HepG2 (cell line): Measurements from ENCODE around the gene TUBG1. TPM values are rescaled to one million over a fixed set of nuclear protein-coding genes. Genes with fewer than 3 reads are reported as not detected.
A peak's percentile ranks its signal among the peaks of the same experiment; 100 is the strongest.

ENCODE experiments used
- CENPX ChIP-seq: sonication (generic); formaldehyde crosslinking; IDR thresholded peaks from 2 replicates; pipeline ENCODE4 v1.9.0; 2021; ENCODE audit warnings: mild to moderate bottlenecking, missing genetic modification reagents, moderate library complexity
- ELF1 ChIP-seq: sonication (generic); formaldehyde crosslinking; IDR thresholded peaks from 2 replicates; pipeline ENCODE4 v1.4.0; 2020; ENCODE audit warnings: missing genetic modification reagents
- MED1 ChIP-seq: sonication (generic); formaldehyde crosslinking; IDR thresholded peaks from 2 replicates; pipeline ENCODE4 v1.4.0; 2020; ENCODE audit warnings: missing genetic modification reagents
- PRDM4 ChIP-seq: sonication (generic); formaldehyde crosslinking; IDR thresholded peaks from 2 replicates; pipeline ENCODE4 v1.9.0; 2021; ENCODE audit warnings: missing genetic modification reagents, borderline replicate concordance
- RBFOX2 ChIP-seq: fragments of 200-400 bp; formaldehyde crosslinking; IDR thresholded peaks from 2 replicates; pipeline ENCODE4 v1.6.1; 2017; ENCODE audit warnings: low read depth, mild to moderate bottlenecking, low read length
- SP1 ChIP-seq, 2 experiments: fragments of 450-650 bp in 1 of 2; sonication (generic) in 1 of 2; formaldehyde crosslinking in 1 of 2; IDR thresholded peaks; 2 replicates each; pipeline versions ENCODE4 v1.4.0 to v1.6.1; 2016 to 2020; ENCODE audit warnings: missing genetic modification reagents in 1 of 2
- YEATS4 ChIP-seq: sonication (generic); formaldehyde crosslinking; IDR thresholded peaks from 2 replicates; pipeline ENCODE4 v1.4.0; 2020; ENCODE audit warnings: missing genetic modification reagents, borderline replicate concordance
- ZBTB20 ChIP-seq: sonication (generic); formaldehyde crosslinking; IDR thresholded peaks from 2 replicates; pipeline ENCODE4 v1.8.1; 2023; ENCODE audit warnings: missing genetic modification reagents, low read depth, mild to moderate bottlenecking, borderline replicate concordance
- ZBTB46 ChIP-seq: sonication (generic); formaldehyde crosslinking; IDR thresholded peaks from 2 replicates; pipeline ENCODE4 v1.4.0; 2020; ENCODE audit warnings: mild to moderate bottlenecking, missing genetic modification reagents, borderline replicate concordance
- ZFP82 ChIP-seq: sonication (generic); formaldehyde crosslinking; IDR thresholded peaks from 2 replicates; pipeline ENCODE4 v1.5.1; 2020; ENCODE audit warnings: mild to moderate bottlenecking, missing genetic modification reagents, borderline replicate concordance
- ZNF121 ChIP-seq: sonication (generic); formaldehyde crosslinking; IDR thresholded peaks from 2 replicates; pipeline ENCODE4 v1.5.0; 2020; ENCODE audit warnings: mild to moderate bottlenecking, missing genetic modification reagents
- ZNF264 ChIP-seq: sonication (generic); formaldehyde crosslinking; IDR thresholded peaks from 2 replicates; pipeline ENCODE4 v1.4.0; 2020; ENCODE audit warnings: missing genetic modification reagents
- ZNF431 ChIP-seq: sonication (generic); formaldehyde crosslinking; IDR thresholded peaks from 2 replicates; pipeline ENCODE4 v1.9.0; 2022; ENCODE audit warnings: missing genetic modification reagents, low read depth, mild to moderate bottlenecking, borderline replicate concordance
- ZNF556 ChIP-seq: sonication (generic); formaldehyde crosslinking; IDR thresholded peaks from 2 replicates; pipeline ENCODE4 v1.4.0; 2020; ENCODE audit warnings: mild to moderate bottlenecking, missing genetic modification reagents, borderline replicate concordance
- polyA plus RNA-seq, 8 experiments: library from polyadenylated mRNA; depleted of rRNA in 3 of 8; stranded (reverse) in 7 of 8; unstranded in 1 of 8; fragments of >200 nt; fragmentation: Illumina TruSeq in 4 of 8; extraction: Trizol in 4 of 8; gene quantifications; 2 replicates each; pipeline versions ENCODE4 v1.2.1 to v1.2.3, GENCODE V29; 2011 to 2016; ENCODE audit warnings: low read depth in 4 of 8, missing spikeins in 1 of 8, mixed read lengths in 1 of 8; ENCODE audit not compliant: insufficient read depth in 1 of 8
- total RNA-seq, 5 experiments: library from RNA; depleted of rRNA; stranded (reverse); fragments of >200 nt; fragmentation: Illumina TruSeq; extraction: Trizol; gene quantifications; 2 replicates each; pipeline ENCODE4 v1.2.3, GENCODE V29; 2016; ENCODE audit warnings: low read depth in 1 of 5
- TF ChIP-seq, protein P1 (sequence below): IDR thresholded peaks from 2 replicates; pipeline ENCODE4 v1.6.1; 2016; ENCODE audit warnings: low read depth
- TF ChIP-seq, protein P2 (sequence below), 2 experiments: sonication (generic) in 1 of 2; formaldehyde crosslinking in 1 of 2; IDR thresholded peaks; 2 replicates each; pipeline versions ENCODE4 v1.6.1 to v1.9.0; 2014 to 2022; ENCODE audit warnings: antibody characterized with exemption in 1 of 2, borderline replicate concordance in 1 of 2, inconsistent platforms in 1 of 2, low read depth in 1 of 2, missing genetic modification reagents in 1 of 2

TUBG1 gene
- total and polyA plus RNA-seq, 2 of the 13 experiments (the other 11 are each of a cell fraction or from before 2014, with no cell fraction given), result 74.1 to 137 TPM

- TF ChIP-seq, protein P1, sequence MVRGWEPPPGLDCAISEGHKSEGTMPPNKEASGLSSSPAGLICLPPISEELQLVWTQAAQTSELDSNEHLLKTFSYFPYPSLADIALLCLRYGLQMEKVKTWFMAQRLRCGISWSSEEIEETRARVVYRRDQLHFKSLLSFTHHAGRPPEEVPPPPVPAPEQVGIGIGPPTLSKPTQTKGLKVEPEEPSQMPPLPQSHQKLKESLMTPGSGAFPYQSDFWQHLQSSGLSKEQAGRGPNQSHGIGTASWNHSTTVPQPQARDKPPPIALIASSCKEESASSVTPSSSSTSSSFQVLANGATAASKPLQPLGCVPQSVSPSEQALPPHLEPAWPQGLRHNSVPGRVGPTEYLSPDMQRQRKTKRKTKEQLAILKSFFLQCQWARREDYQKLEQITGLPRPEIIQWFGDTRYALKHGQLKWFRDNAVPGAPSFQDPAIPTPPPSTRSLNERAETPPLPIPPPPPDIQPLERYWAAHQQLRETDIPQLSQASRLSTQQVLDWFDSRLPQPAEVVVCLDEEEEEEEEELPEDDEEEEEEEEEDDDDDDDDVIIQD (CRISPR knock-in tag), result peak; percentile 57
- no peak for TF ChIP-seq RBFOX2
- no peak for TF ChIP-seq PRDM4
- peak; percentile 21; the same call in 1 of the 2 replicates for TF ChIP-seq ZNF264 (CRISPR knock-in tag)
- no peak; the same call in 1 of the 2 replicates for TF ChIP-seq YEATS4 (CRISPR knock-in tag)
- no peak for TF ChIP-seq ZBTB20
- TF ChIP-seq ELF1 (CRISPR knock-in tag), result peak; percentile 57; the same call in 1 of the 2 replicates
- TF ChIP-seq CENPX, result no peak
- no peak for TF ChIP-seq ZNF556
- TF ChIP-seq ZNF431 (CRISPR knock-in tag), result 0 out of 2 replicates have a peak, but pooled peaks have one; percentile 75
- TF ChIP-seq MED1 (CRISPR knock-in tag), result peak; percentile 93
- no peak for TF ChIP-seq ZBTB46
- TF ChIP-seq ZFP82 (CRISPR knock-in tag), result no peak
- TF ChIP-seq, protein P2, sequence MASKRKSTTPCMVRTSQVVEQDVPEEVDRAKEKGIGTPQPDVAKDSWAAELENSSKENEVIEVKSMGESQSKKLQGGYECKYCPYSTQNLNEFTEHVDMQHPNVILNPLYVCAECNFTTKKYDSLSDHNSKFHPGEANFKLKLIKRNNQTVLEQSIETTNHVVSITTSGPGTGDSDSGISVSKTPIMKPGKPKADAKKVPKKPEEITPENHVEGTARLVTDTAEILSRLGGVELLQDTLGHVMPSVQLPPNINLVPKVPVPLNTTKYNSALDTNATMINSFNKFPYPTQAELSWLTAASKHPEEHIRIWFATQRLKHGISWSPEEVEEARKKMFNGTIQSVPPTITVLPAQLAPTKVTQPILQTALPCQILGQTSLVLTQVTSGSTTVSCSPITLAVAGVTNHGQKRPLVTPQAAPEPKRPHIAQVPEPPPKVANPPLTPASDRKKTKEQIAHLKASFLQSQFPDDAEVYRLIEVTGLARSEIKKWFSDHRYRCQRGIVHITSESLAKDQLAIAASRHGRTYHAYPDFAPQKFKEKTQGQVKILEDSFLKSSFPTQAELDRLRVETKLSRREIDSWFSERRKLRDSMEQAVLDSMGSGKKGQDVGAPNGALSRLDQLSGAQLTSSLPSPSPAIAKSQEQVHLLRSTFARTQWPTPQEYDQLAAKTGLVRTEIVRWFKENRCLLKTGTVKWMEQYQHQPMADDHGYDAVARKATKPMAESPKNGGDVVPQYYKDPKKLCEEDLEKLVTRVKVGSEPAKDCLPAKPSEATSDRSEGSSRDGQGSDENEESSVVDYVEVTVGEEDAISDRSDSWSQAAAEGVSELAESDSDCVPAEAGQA (IDR thresholded peaks at IDR 0.05; ENCODE audit: low read depth), result no peak
- TF ChIP-seq, protein P2 (CRISPR knock-in tag; IDR thresholded peaks at IDR 0.05; ENCODE audit: borderline replicate concordance), result no peak
- no peak for TF ChIP-seq SP1 (IDR thresholded peaks at IDR 0.05)
- no peak for TF ChIP-seq SP1 (CRISPR knock-in tag; IDR thresholded peaks at IDR 0.05)
- TF ChIP-seq ZNF121 (CRISPR knock-in tag), result peak; percentile 98
These were observed 44.5 kb upstream of the TUBG1 start (continued) for GRCh38 chr17:42564815-42565522.
